Sigmoid colon (tissue), 4 donors: Measurements from ENCODE around the gene ALDH18A1.

Experiments
- EP300 ChIP-seq, 4 donors: sonication (generic); formaldehyde crosslinking; IDR thresholded peaks; one replicate each; pipeline ENCODE4 v1.6.1; 2017; ENCODE audit warnings: antibody characterized with exemption in 4 of 4
- POLR2A ChIP-seq, 2 donors: fragments of 450-650 bp; IDR thresholded peaks; one replicate each; pipeline ENCODE4 v1.6.1; 2016; ENCODE audit warnings: antibody characterized with exemption in 2 of 2, mild to moderate bottlenecking in 2 of 2, moderate library complexity in 2 of 2
- TF ChIP-seq, protein P1 (sequence below), 4 experiments: fragments of 450-650 bp in 3 of 4; fragments of 200-600 bp in 1 of 4; IDR thresholded peaks; one replicate each; pipeline ENCODE4 v1.5.1; 2016 to 2019; ENCODE audit warnings: antibody characterized with exemption in 4 of 4, mild to moderate bottlenecking in 3 of 4, moderate library complexity in 2 of 4

DNA sequence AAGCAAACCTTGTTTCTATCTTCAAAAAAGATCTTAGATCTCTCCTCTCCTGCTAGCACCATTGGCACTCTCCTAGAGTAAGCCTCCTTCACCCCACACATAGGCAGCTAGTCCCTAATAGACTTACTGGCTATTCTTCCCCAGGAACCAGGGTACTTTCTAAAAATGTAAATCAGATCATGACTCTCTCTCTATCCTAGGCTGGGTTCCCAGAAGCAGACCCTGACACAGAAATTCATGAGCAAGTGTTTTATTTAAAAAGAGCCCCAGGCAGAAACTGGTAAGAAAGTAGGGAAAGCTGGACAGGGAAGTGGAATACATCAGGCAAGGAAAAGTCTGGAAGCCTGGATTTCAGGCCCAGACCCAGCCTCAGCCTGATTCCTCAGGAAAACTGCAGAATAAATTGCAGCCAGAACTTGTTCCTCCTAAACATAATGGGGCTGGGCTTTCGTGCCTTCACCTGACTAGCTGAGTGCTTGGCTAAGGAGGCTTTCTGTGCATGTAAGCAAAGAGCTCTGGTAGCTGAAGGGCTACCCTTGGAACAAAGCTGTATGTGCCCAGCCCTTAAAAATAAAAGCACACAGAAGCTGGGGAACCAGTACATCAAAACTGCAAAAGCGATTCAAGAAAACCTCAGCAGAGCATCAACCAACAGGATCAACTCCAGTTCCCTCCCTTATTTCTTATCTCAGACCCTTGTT is 76.5 kb downstream of the ALDH18A1 start:
- TF ChIP-seq, protein P1, sequence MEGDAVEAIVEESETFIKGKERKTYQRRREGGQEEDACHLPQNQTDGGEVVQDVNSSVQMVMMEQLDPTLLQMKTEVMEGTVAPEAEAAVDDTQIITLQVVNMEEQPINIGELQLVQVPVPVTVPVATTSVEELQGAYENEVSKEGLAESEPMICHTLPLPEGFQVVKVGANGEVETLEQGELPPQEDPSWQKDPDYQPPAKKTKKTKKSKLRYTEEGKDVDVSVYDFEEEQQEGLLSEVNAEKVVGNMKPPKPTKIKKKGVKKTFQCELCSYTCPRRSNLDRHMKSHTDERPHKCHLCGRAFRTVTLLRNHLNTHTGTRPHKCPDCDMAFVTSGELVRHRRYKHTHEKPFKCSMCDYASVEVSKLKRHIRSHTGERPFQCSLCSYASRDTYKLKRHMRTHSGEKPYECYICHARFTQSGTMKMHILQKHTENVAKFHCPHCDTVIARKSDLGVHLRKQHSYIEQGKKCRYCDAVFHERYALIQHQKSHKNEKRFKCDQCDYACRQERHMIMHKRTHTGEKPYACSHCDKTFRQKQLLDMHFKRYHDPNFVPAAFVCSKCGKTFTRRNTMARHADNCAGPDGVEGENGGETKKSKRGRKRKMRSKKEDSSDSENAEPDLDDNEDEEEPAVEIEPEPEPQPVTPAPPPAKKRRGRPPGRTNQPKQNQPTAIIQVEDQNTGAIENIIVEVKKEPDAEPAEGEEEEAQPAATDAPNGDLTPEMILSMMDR (IDR thresholded peaks at IDR 0.05) = no peak
- TF ChIP-seq EP300 (IDR thresholded peaks at IDR 0.05) = no peak
- TF ChIP-seq POLR2A (IDR thresholded peaks at IDR 0.05) = no peak
